Natural killer cell (primary cell): Measurements from ENCODE around the gene SPECC1. TPM values are rescaled to one million over a fixed set of nuclear protein-coding genes. Genes with fewer than 3 reads are reported as not detected.
"Not testable (repeated sequence)": the region's sequence is repeated elsewhere in the genome, so short reads cannot be mapped to it uniquely, and the experiment has no call there.

Experiments used
- ATAC-seq, 3 donors: fragments of 150-1000 bp in 2 of 3; fragments of 200-7000 bp in 1 of 3; cut with Tn5 transposase; 1 replicate in 1 of 3; 2 replicates in 2 of 3; pipeline ENCODE4 v1.10.0; 2021; ENCODE audit warnings: mild to moderate bottlenecking in 2 of 3, moderate library complexity in 2 of 3
- DNase-seq, 2 donors: peaks; one replicate each; pipeline versions ENCODE4 v3.0.0 to v3.0.0-alpha.2; 2013 to 2021; ENCODE audit warnings: mixed read lengths in 1 of 2
- H3K27ac ChIP-seq: one replicate; pipeline ENCODE4 v1.5.1; 2013; ENCODE audit warnings: mild to moderate bottlenecking, low read length
- H3K27me3 ChIP-seq: one replicate; pipeline ENCODE4 v1.6.1; 2013; ENCODE audit warnings: low read length; ENCODE audit not compliant: control insufficient read depth, insufficient read depth
- H3K36me3 ChIP-seq: one replicate; pipeline ENCODE4 v1.6.1; 2013; ENCODE audit warnings: low read length; ENCODE audit not compliant: control insufficient read depth, insufficient read depth
- H3K4me1 ChIP-seq: one replicate; pipeline ENCODE4 v1.6.1; 2013; ENCODE audit warnings: low read length; ENCODE audit not compliant: control insufficient read depth, insufficient read depth
- H3K4me3 ChIP-seq: one replicate; pipeline ENCODE4 v1.5.1; 2013; ENCODE audit warnings: low read length
- H3K9me3 ChIP-seq: one replicate; pipeline ENCODE4 v1.6.1; 2013; ENCODE audit warnings: low read length; ENCODE audit not compliant: control insufficient read depth, insufficient read depth
- H3K27ac Mint-ChIP-seq, 2 donors: one replicate each; pipeline ENCODE4 v1.8.0; 2022; ENCODE audit warnings: mild to moderate bottlenecking in 2 of 2, mixed read lengths in 2 of 2, moderate library complexity in 1 of 2
- H3K27me3 Mint-ChIP-seq, 2 donors: one replicate each; pipeline ENCODE4 v1.8.0; 2022; ENCODE audit warnings: low read depth in 2 of 2, mixed read lengths in 2 of 2
- H3K36me3 Mint-ChIP-seq: one replicate; pipeline ENCODE4 v1.8.0; 2022; ENCODE audit warnings: mixed read lengths
- H3K4me1 Mint-ChIP-seq, 2 donors: one replicate each; pipeline ENCODE4 v1.8.0; 2022; ENCODE audit warnings: mixed read lengths in 2 of 2
- H3K4me3 Mint-ChIP-seq: one replicate; pipeline ENCODE4 v1.8.0; 2022; ENCODE audit warnings: mild to moderate bottlenecking, moderate library complexity, mixed read lengths
- H3K9me3 Mint-ChIP-seq, 2 donors: one replicate each; pipeline ENCODE4 v1.8.0; 2022; ENCODE audit warnings: mixed read lengths in 2 of 2
- WGBS: methylation state at CpG from one replicate; pipeline ENCODE4 v1.1.7; 2013; ENCODE audit warnings: missing lambda C conversion rate; ENCODE audit not compliant: insufficient coverage; 5-methylcytosine and 5-hydroxymethylcytosine counted together
- intact Hi-C: fragments of 100-400 bp; cut with micrococcal nuclease; formaldehyde crosslinking; loops from one replicate; pipeline ENCODE4 v1.14.2; 2022
- total RNA-seq, 4 donors: library from RNA; stranded (reverse); fragments of 120-200 nt in 1 of 4; gene quantifications; one replicate each; pipeline versions ENCODE4 v1.2.3 to v1.2.4, GENCODE V29; 2013 to 2022
- TF ChIP-seq, protein P1 (sequence below): fragments of 200-600 bp; IDR thresholded peaks from one replicate; pipeline ENCODE4 v1.8.0; 2022; ENCODE audit warnings: antibody characterized with exemption

The SPECC1 gene
- total RNA-seq, 3 donors from 2014 or later (not counting 1 experiment from before 2014, with no cell fraction given), result 29.3 to 45.1 (median 37.2) TPM

DNA sequence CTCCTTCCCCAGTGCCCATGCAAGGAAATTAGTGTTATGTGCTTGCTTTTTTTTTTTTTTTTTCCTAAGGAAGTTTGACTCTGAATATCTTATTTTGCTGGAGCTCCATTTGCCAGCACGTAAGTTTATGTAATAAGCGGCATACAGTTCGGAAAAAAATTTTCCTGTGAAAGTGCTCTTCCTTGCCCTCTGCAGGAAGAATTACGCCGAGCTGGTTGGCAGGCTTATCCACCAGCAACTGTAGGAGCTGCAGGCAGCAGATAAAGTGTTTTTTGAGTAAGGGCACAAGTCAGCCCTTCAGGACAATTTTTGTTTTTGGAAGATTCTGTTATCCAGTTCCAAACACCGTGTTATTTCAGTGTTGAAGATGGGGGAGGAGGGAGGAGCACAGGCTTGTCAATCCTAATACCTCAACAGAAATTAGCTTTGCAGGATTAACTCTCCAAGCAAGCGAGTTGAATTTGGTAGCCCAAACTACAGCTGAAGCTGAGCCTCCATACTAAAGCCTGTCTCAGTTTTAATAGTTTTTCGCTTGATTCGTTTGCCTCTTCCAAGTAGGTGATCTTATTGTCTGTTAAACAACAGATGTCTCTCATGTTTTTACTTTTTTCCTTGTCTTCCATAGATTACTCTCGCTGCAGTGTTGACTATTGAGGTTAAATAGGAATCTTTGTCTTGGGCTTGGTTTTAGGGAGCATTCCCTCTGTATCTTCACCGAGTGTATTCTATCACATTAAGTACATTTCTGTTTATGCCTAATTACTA is 1.1 kb downstream of the SPECC1 start:
- Mint-ChIP-seq H3K9me3 (no peaks in the 10 kb centered on the region), H3K36me3 (no peaks in the 10 kb centered on the region), H3K27ac (no peak overlapping the region), H3K4me3 (peak overlapping the region; percentile 89), H3K4me1 (peaks cover 16 to 17% of the 10 kb centered on the region in 2 donors), H3K27me3 (peaks cover 43 to 67% of the 10 kb centered on the region in 2 donors)
- Histone ChIP-seq H3K27me3 (peaks cover 12% of the 10 kb centered on the region), H3K27ac (no peak overlapping the region), H3K36me3 (no peaks in the 10 kb centered on the region), H3K4me1 (peaks cover 10% of the 10 kb centered on the region), H3K4me3 (peak overlapping the region; percentile 40), H3K9me3 (no peaks in the 10 kb centered on the region)
- TF ChIP-seq, protein P1, sequence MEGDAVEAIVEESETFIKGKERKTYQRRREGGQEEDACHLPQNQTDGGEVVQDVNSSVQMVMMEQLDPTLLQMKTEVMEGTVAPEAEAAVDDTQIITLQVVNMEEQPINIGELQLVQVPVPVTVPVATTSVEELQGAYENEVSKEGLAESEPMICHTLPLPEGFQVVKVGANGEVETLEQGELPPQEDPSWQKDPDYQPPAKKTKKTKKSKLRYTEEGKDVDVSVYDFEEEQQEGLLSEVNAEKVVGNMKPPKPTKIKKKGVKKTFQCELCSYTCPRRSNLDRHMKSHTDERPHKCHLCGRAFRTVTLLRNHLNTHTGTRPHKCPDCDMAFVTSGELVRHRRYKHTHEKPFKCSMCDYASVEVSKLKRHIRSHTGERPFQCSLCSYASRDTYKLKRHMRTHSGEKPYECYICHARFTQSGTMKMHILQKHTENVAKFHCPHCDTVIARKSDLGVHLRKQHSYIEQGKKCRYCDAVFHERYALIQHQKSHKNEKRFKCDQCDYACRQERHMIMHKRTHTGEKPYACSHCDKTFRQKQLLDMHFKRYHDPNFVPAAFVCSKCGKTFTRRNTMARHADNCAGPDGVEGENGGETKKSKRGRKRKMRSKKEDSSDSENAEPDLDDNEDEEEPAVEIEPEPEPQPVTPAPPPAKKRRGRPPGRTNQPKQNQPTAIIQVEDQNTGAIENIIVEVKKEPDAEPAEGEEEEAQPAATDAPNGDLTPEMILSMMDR, result no peak
- intact Hi-C loops, result no loop called here
- WGBS, result 28% methylated on average over 8 of the region's 11 CpGs
- ATAC-seq (no peak), DNase-seq (peak in 1 of 2 donors; percentile 61)

DNA sequence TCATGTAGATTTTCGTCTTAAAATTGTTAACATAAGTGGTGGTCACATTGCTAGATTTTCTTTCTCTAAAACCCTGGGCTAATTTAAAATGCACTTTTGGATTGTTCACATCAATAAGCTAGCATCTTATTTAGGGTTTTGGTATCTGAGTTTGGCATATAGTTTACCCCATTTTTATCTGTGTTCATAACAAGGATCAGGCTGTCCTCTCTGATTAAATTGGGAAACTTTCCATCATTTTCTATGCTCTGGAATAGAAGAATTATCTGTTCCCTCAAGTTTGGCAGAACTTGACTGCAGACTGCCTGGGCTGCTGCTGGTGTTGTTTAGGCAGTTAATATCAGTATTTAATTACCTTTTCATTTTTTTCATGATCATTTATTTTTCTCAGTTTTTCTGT is 1.8 kb downstream of the SPECC1 start:
- intact Hi-C loops, result no loop called here
- 100% methylated on average over 1 of the region's 1 CpG for WGBS

DNA sequence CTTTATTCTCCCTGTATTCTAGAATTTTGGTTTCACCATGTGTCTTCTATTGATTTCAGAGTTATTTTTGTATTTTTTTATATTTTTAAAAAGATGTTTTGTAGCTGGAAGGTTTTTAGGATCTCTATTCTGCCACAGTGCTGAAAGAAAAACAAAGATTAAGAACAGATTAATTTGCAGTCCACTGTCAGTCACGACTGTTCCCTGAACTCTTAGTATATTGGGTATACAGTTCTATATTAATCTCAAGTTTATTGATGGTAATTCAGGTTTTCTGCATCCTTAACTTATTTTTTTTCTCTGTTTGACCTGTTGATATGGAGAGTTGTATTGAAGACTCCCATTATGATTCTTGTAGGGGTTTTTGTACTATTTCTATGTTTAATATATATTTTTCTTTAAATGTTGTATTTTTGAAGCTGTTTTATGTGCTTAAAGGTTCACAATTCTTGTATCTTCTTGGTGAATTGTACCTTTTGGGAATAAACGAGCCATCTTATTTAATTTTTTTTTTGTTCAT is 2.9 kb downstream of the SPECC1 start:
- no peak overlapping the region for H3K27ac ChIP-seq
- Mint-ChIP-seq H3K4me3 (no peak overlapping the region), H3K36me3 (no peaks in the 10 kb centered on the region), H3K27me3 (peaks cover 33 to 55% of the 10 kb centered on the region in 2 donors), H3K27ac (no peak overlapping the region), H3K9me3 (no peaks in the 10 kb centered on the region), H3K4me1 (peaks cover 16 to 17% of the 10 kb centered on the region in 2 donors)
- intact Hi-C loops, result no loop called here
- peaks cover 10% of the 10 kb centered on the region for H3K4me1 ChIP-seq
- WGBS, result 100% methylated on average over 1 of the region's 2 CpGs
- TF ChIP-seq, protein P1, result no peak
- no peaks in the 10 kb centered on the region for H3K36me3 ChIP-seq
- H3K4me3 ChIP-seq, result no peak overlapping the region
- DNase-seq (no peak), ATAC-seq (no peak)
- peaks cover 11% of the 10 kb centered on the region for H3K27me3 ChIP-seq
- H3K9me3 ChIP-seq, result no peaks in the 10 kb centered on the region

More for the DNA sequence above, 1.8 kb downstream of the SPECC1 start:
- Histone ChIP-seq H3K36me3 (no peaks in the 10 kb centered on the region), H3K27ac (no peak overlapping the region), H3K4me1 (peaks cover 10% of the 10 kb centered on the region), H3K9me3 (no peaks in the 10 kb centered on the region), H3K4me3 (no peak overlapping the region), H3K27me3 (peaks cover 12% of the 10 kb centered on the region)
- H3K4me1 Mint-ChIP-seq, result peaks cover 16 to 17% of the 10 kb centered on the region in 2 donors
- H3K4me3 Mint-ChIP-seq, result peak overlapping the region; percentile 89
- peaks cover 43 to 66% of the 10 kb centered on the region in 2 donors for H3K27me3 Mint-ChIP-seq
- DNase-seq (no peak), ATAC-seq (no peak)
- no peaks in the 10 kb centered on the region for H3K9me3 Mint-ChIP-seq
- TF ChIP-seq, protein P1, result no peak
- H3K36me3 Mint-ChIP-seq, result no peaks in the 10 kb centered on the region
- H3K27ac Mint-ChIP-seq, result no peak overlapping the region

DNA sequence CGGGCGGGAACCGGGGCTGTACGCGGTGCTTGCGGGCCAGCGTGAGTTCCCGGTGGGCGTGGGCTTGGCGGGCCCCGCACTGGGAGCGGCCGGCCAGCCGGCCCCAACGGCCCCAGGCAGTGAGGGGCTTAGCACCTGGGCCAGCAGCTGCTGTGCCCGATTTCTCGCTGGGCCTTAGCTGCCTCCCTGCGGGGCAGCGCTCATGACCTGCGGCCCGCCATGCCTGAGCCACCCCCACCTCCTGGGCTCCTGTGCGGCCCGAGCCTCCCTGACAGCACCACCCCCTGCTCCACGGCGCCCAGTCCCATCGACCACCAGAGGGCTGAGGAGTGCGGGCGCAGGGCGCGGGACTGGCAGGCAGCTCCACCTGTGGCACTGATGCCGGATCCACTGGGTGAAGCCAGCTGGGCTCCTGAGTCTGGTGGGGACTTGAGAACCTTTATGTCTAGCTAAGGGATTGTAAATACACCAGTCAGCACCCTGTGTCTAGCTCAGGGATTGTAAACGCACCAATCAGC is 7.4 kb downstream of the SPECC1 start:
- WGBS, result 95% methylated on average over 32 of the region's 32 CpGs

More for the DNA sequence above, 7.4 kb downstream of the SPECC1 start:
- H3K9me3 Mint-ChIP-seq, H3K36me3 ChIP-seq, H3K4me1 Mint-ChIP-seq, H3K27ac ChIP-seq, H3K27me3 ChIP-seq, ATAC-seq, H3K4me3 Mint-ChIP-seq, H3K9me3 ChIP-seq, H3K4me1 ChIP-seq, H3K36me3 Mint-ChIP-seq, H3K27ac Mint-ChIP-seq, H3K4me3 ChIP-seq, intact Hi-C loops, DNase-seq: not testable (repeated sequence)
- H3K27me3 Mint-ChIP-seq, result peaks cover 28 to 30% of the 10 kb centered on the region in 2 donors
